ENCODE results near the gene NRXN2.

- no peak for TF ChIP-seq POLR2A (IDR thresholded peaks at IDR 0.05)
- TF ChIP-seq CTCF (IDR thresholded peaks at IDR 0.05): peak; percentile 78 to 79 (median 79)
Observed at GRCh38 chr11:64742889-64743590, 20.0 kb upstream of the NRXN2 start.
